Measurements from ENCODE around the gene NPVF.

Gene NPVF, protein sequence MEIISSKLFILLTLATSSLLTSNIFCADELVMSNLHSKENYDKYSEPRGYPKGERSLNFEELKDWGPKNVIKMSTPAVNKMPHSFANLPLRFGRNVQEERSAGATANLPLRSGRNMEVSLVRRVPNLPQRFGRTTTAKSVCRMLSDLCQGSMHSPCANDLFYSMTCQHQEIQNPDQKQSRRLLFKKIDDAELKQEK

DNA sequence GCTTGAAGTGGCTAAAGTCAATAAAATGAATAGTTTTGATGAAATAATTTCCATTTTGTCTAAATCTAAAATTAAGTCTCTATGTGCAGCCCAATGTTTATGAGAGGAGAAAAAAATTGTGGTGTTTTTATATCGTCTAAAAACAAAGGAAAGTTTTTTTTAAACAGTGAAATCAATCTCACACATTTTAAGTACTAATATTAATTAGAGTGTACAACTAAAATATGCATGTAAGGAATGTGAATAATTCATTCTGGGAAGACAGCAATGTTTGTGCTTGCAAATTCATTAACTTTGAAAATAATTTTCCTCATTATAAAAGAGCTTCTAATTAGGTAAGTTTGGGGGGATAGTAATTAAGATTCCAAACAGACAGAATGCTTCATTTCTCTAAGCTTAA lies at the start of gene NPVF:
Gene NPVF (minus strand): TSS at position 101 of the 400 bp plus-strand sequence. CDS start 47 bp downstream, at position 54.
- TF ChIP-seq, protein P1, sequence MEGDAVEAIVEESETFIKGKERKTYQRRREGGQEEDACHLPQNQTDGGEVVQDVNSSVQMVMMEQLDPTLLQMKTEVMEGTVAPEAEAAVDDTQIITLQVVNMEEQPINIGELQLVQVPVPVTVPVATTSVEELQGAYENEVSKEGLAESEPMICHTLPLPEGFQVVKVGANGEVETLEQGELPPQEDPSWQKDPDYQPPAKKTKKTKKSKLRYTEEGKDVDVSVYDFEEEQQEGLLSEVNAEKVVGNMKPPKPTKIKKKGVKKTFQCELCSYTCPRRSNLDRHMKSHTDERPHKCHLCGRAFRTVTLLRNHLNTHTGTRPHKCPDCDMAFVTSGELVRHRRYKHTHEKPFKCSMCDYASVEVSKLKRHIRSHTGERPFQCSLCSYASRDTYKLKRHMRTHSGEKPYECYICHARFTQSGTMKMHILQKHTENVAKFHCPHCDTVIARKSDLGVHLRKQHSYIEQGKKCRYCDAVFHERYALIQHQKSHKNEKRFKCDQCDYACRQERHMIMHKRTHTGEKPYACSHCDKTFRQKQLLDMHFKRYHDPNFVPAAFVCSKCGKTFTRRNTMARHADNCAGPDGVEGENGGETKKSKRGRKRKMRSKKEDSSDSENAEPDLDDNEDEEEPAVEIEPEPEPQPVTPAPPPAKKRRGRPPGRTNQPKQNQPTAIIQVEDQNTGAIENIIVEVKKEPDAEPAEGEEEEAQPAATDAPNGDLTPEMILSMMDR (IDR thresholded peaks at IDR 0.05; ENCODE audit: low read depth, low read length, missing control alignments), result no peak
- no peak for DNase-seq (ENCODE audit: extremely low read depth, low read depth)
- no peak within 1 kb of the TSS for H3K4me3 ChIP-seq (replicated peaks; ENCODE audit: low read depth, low read length)

DNA sequence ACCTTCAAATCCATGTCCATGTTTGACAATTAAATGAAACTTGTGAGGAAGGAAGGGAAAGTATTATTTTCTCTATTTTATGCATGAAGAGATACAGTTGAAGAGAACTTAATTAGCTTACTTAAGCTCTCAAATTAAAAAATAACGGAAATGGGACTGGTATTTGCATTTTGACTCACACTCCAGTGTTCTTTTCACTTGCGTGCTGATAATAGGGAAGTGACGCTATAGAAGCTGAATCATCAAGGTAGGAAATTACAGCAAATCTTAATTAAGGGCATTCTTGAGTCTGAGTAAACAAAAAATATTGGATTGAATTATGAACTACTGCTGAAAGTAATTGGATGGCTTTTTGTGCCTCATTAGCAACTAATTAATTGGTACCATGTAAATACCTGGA lies 44.0 kb upstream of the NPVF start:
- TF ChIP-seq, protein P1 (IDR thresholded peaks at IDR 0.05; ENCODE audit: low read depth, low read length, missing control alignments), result no peak
- no peak for DNase-seq (ENCODE audit: extremely low read depth, low read depth)

DNA sequence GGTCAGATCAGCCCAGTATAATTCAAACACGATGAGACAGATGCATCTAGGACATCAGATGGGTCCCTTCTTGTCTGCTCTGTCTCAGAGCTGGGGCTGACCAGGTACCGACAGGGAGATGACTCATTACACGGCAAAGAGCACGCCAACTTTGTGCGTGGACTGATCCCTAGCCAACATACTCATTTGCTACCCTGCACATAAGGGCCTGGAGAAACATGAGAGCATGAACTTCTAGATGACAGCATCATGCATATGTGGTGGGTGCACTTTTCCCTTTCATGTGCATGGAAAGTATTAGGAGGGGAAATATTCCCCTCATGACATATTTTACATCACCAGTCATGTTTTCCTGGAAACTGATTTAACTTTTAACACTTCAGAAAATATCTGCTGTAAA lies 35.1 kb upstream of the NPVF start:
- no peak for DNase-seq (ENCODE audit: extremely low read depth, low read depth)
- TF ChIP-seq, protein P1 (IDR thresholded peaks at IDR 0.05; ENCODE audit: low read depth, low read length, missing control alignments), result no peak
- H3K4me3 ChIP-seq (replicated peaks; ENCODE audit: low read depth, low read length), result no peak overlapping the region

More for the DNA sequence above, 44.0 kb upstream of the NPVF start:
- H3K4me3 ChIP-seq (replicated peaks; ENCODE audit: low read depth, low read length), result no peak overlapping the region

DNA sequence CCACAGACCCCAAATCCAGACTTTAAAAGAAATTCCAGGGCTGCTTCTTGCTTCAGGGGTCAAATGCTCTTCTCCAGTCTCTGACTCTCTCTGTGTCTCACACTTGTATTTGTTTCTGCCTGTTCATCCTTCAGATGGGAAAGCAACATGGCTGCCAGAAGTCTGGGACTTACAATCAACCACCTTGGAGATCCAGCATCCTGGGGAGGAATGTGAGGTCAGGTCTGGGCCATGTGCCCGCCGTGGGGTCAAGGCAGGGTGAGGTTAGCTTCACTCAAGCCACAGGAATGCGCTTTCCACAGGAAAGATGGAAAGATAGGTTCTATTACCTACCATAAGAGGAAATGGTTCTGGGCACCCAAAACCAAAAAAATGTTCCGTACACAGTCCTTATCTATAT lies 34.3 kb upstream of the NPVF start:
- peak; percentile 2 for DNase-seq (ENCODE audit: extremely low read depth, low read depth)
- TF ChIP-seq, protein P1 (IDR thresholded peaks at IDR 0.05; ENCODE audit: low read depth, low read length, missing control alignments), result no peak
- no peak overlapping the region for H3K4me3 ChIP-seq (replicated peaks; ENCODE audit: low read depth, low read length)

DNA sequence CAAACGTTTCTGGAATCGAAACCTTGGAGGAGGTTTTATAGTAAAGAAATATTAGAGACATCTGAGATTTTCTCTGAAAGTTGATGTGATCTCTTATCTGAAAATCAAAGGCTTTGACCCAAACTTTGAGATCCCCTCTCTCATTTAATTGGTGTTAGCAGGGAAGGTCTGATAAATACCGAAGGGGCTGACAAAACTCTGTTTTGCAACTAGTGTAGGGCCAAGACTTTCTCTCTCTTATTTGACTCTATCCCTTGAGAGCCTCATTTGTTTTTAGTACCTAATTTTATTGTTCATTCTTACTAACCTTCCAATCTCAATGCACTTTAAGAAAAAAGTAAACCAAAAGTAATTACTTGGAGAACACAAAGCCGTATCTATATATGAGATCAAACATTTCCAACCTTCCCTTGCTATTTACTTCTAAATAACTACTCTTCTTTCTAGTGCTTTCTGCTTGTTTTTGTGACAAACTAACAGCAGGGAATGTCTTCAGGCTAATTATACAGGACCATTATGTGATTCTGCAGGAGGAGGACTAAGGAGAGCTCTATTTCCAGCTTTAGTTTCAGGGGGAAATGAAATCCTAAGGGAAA lies 33.4 kb upstream of the NPVF start:
- TF ChIP-seq, protein P1 (IDR thresholded peaks at IDR 0.05; ENCODE audit: low read depth, low read length, missing control alignments), result no peak
- H3K4me3 ChIP-seq (replicated peaks; ENCODE audit: low read depth, low read length), result no peak overlapping the region
- DNase-seq (ENCODE audit: extremely low read depth, low read depth), result no peak

DNA sequence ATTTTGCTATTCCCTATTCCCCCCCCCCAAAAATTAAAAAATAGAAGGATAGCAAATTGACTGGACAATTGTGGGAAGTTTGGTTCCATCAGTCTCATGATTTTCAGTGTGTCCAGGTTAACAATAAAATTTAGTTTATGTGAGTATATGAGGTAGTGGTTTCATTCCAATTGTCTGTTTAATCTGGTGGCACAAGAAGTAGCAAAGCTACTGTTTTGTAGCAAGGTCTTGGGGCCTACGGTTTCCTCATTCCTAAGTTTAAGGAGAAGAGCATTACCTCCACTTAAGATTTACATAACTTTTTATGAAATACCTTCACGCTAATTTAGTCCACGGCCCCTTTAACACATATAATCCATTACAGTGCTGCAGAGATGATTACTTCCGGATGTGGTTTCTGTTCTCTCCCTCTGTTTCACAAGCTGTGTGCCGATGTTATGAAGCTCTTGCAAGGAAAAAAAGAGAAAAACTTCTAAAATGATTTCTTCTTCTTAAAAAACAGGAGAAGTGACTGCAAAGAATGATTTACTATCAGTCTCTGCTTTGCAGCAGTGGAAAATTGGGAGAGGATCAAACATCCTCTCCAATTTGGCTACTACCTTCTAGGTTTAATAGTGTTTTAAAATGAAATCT lies 32.7 kb upstream of the NPVF start:
- TF ChIP-seq, protein P1 (IDR thresholded peaks at IDR 0.05; ENCODE audit: low read depth, low read length, missing control alignments), result no peak
- peak; percentile 16 for DNase-seq (ENCODE audit: extremely low read depth, low read depth)
- no peak overlapping the region for H3K4me3 ChIP-seq (replicated peaks; ENCODE audit: low read depth, low read length)
